ENCODE data around the gene PPARD.

GRCh38 chr6:35354361-35355135 is 12.2 kb downstream of the PPARD start:
- TF ChIP-seq, protein P1, sequence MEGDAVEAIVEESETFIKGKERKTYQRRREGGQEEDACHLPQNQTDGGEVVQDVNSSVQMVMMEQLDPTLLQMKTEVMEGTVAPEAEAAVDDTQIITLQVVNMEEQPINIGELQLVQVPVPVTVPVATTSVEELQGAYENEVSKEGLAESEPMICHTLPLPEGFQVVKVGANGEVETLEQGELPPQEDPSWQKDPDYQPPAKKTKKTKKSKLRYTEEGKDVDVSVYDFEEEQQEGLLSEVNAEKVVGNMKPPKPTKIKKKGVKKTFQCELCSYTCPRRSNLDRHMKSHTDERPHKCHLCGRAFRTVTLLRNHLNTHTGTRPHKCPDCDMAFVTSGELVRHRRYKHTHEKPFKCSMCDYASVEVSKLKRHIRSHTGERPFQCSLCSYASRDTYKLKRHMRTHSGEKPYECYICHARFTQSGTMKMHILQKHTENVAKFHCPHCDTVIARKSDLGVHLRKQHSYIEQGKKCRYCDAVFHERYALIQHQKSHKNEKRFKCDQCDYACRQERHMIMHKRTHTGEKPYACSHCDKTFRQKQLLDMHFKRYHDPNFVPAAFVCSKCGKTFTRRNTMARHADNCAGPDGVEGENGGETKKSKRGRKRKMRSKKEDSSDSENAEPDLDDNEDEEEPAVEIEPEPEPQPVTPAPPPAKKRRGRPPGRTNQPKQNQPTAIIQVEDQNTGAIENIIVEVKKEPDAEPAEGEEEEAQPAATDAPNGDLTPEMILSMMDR (IDR thresholded peaks at IDR 0.05) = no peak
- TF ChIP-seq POLR2A (IDR thresholded peaks at IDR 0.05) = no peak

Measured in lower leg skin (tissue), 3 donors.